Mononuclear cell (primary cell): ENCODE measurements around the gene KRT2. TPM values are rescaled to one million over a fixed set of nuclear protein-coding genes. Genes with fewer than 3 reads are reported as not detected.

Source experiments
- H3K27me3 ChIP-seq: 2 replicates; pipeline ENCODE4 v1.6.0; 2011; ENCODE audit warnings: low read length, control low read depth; ENCODE audit not compliant: insufficient read depth
- H3K4me1 ChIP-seq: 2 replicates; pipeline ENCODE4 v1.5.1; 2011; ENCODE audit warnings: mild to moderate bottlenecking, low read length, control low read depth; ENCODE audit not compliant: insufficient read depth
- H3K4me3 ChIP-seq: 2 replicates; pipeline ENCODE4 v1.5.1; 2011; ENCODE audit warnings: mild to moderate bottlenecking, low read length, moderate library complexity
- H3K9me3 ChIP-seq: 2 replicates; pipeline ENCODE4 v1.5.1; 2011; ENCODE audit warnings: low read depth, mild to moderate bottlenecking, control low read depth, low read length
- total RNA-seq: library from RNA; depleted of rRNA; stranded (reverse); fragments of >200 nt; gene quantifications from one replicate; pipeline ENCODE4 v1.2.3, GENCODE V29; 2012

The KRT2 gene
- total RNA-seq, 1 donor = 0.94 TPM

- Histone ChIP-seq H3K4me1 (peaks cover 5% of the 10 kb centered on the region), H3K27me3 (no peaks in the 10 kb centered on the region), H3K4me3 (no peak overlapping the region), H3K9me3 (no peaks in the 10 kb centered on the region)
These were observed 10.3 kb upstream of the KRT2 start for GRCh38 chr12:52662093-52662917.

- no peaks in the 10 kb centered on the region for H3K9me3 ChIP-seq
- H3K27me3 ChIP-seq = no peaks in the 10 kb centered on the region
- peaks cover 5% of the 10 kb centered on the region for H3K4me1 ChIP-seq
- no peak overlapping the region for H3K4me3 ChIP-seq
These were observed 9.7 kb upstream of the KRT2 start for GRCh38 chr12:52661668-52662067.

GRCh38 chr12:52660934-52661499 is 9.0 kb upstream of the KRT2 start:
- Histone ChIP-seq H3K27me3 (no peaks in the 10 kb centered on the region), H3K9me3 (no peaks in the 10 kb centered on the region), H3K4me1 (peaks cover 5% of the 10 kb centered on the region), H3K4me3 (no peak overlapping the region)

GRCh38 chr12:52659951-52660350 is 7.9 kb upstream of the KRT2 start:
- Histone ChIP-seq H3K4me1 (peaks cover 5% of the 10 kb centered on the region), H3K4me3 (no peak overlapping the region), H3K27me3 (no peaks in the 10 kb centered on the region), H3K9me3 (no peaks in the 10 kb centered on the region)

- H3K4me1 ChIP-seq = peaks cover 5% of the 10 kb centered on the region
- no peaks in the 10 kb centered on the region for H3K9me3 ChIP-seq
- H3K27me3 ChIP-seq = no peaks in the 10 kb centered on the region
- H3K4me3 ChIP-seq = no peak overlapping the region
These were observed 7.4 kb upstream of the KRT2 start for GRCh38 chr12:52659395-52659794.

GRCh38 chr12:52658196-52658595 is 6.2 kb upstream of the KRT2 start:
- peaks cover 5% of the 10 kb centered on the region for H3K4me1 ChIP-seq
- H3K4me3 ChIP-seq = no peak overlapping the region
- H3K27me3 ChIP-seq = peaks cover 3% of the 10 kb centered on the region
- no peaks in the 10 kb centered on the region for H3K9me3 ChIP-seq

GRCh38 chr12:52657250-52657902 is 5.4 kb upstream of the KRT2 start:
- Histone ChIP-seq H3K9me3 (no peaks in the 10 kb centered on the region), H3K4me3 (no peak overlapping the region), H3K4me1 (peaks cover 5% of the 10 kb centered on the region), H3K27me3 (peaks cover 3% of the 10 kb centered on the region)

GRCh38 chr12:52656616-52657015 is 4.6 kb upstream of the KRT2 start:
- Histone ChIP-seq H3K27me3 (peaks cover 3% of the 10 kb centered on the region), H3K4me1 (no peaks in the 10 kb centered on the region), H3K9me3 (no peaks in the 10 kb centered on the region), H3K4me3 (no peak overlapping the region)

GRCh38 chr12:52655720-52656124 is 3.7 kb upstream of the KRT2 start:
- Histone ChIP-seq H3K4me1 (no peaks in the 10 kb centered on the region), H3K9me3 (no peaks in the 10 kb centered on the region), H3K27me3 (peaks cover 3% of the 10 kb centered on the region)

GRCh38 chr12:52655251-52655650 is 3.2 kb upstream of the KRT2 start:
- H3K4me1 ChIP-seq = no peaks in the 10 kb centered on the region
- no peaks in the 10 kb centered on the region for H3K9me3 ChIP-seq
- no peak overlapping the region for H3K4me3 ChIP-seq
- peaks cover 3% of the 10 kb centered on the region for H3K27me3 ChIP-seq

More at GRCh38 chr12:52655720-52656124, 3.7 kb upstream of the KRT2 start:
- no peak overlapping the region for H3K4me3 ChIP-seq

- Histone ChIP-seq H3K27me3 (peaks cover 3% of the 10 kb centered on the region), H3K4me3 (no peak overlapping the region), H3K4me1 (peaks cover 20% of the 10 kb centered on the region), H3K9me3 (no peaks in the 10 kb centered on the region)
These were observed 1.4 kb downstream of the KRT2 start for GRCh38 chr12:52650520-52651081.

- no peak overlapping the region for H3K4me3 ChIP-seq
- H3K9me3 ChIP-seq = no peaks in the 10 kb centered on the region
- H3K4me1 ChIP-seq = peaks cover 32% of the 10 kb centered on the region
- peaks cover 3% of the 10 kb centered on the region for H3K27me3 ChIP-seq
These were observed 2.9 kb downstream of the KRT2 start for GRCh38 chr12:52649066-52649465.

- Histone ChIP-seq H3K27me3 (no peaks in the 10 kb centered on the region), H3K4me3 (no peak overlapping the region), H3K9me3 (no peaks in the 10 kb centered on the region), H3K4me1 (peaks cover 42% of the 10 kb centered on the region)
These were observed 3.9 kb downstream of the KRT2 start for GRCh38 chr12:52648012-52648550.

- Histone ChIP-seq H3K4me1 (peaks cover 43% of the 10 kb centered on the region), H3K9me3 (no peaks in the 10 kb centered on the region), H3K27me3 (no peaks in the 10 kb centered on the region), H3K4me3 (no peak overlapping the region)
These were observed 4.4 kb downstream of the KRT2 start for GRCh38 chr12:52647601-52648000.

- no peak overlapping the region for H3K4me3 ChIP-seq
These were observed 5.4 kb downstream of the KRT2 start for GRCh38 chr12:52646613-52647012.

More at GRCh38 chr12:52646613-52647012, 5.4 kb downstream of the KRT2 start:
- H3K27me3 ChIP-seq = no peaks in the 10 kb centered on the region
- H3K9me3 ChIP-seq = no peaks in the 10 kb centered on the region
- H3K4me1 ChIP-seq = peaks cover 47% of the 10 kb centered on the region
